DOHH2 (cell line): ENCODE measurements around the gene FAM174A.

Source experiments
- CTCF ChIP-seq: fragments of 200-600 bp; sonication (generic); IDR thresholded peaks from one replicate; pipeline ENCODE4 v1.5.1; 2014; ENCODE audit warnings: antibody characterized with exemption, mild to moderate bottlenecking, low read depth, low read length; ENCODE audit not compliant: poor library complexity, severe bottlenecking
- EZH2phosphoT487 ChIP-seq: fragments of 200-600 bp; sonication (generic); IDR thresholded peaks from 2 replicates; pipeline ENCODE4 v1.6.1; 2017; ENCODE audit warnings: borderline replicate concordance, mild to moderate bottlenecking, antibody characterized with exemption, low read length, moderate library complexity, mixed read lengths

- TF ChIP-seq CTCF (no peak), EZH2phosphoT487 (no peak)
Measured at GRCh38 chr5:100496296-100496695, 38.9 kb upstream of the FAM174A start.
